Superior temporal gyrus (tissue), 1 donor: ENCODE measurements around the gene ERCC2.
"Not testable (repeated sequence)": the region's sequence is repeated elsewhere in the genome, so short reads cannot be mapped to it uniquely, and the experiment has no call there.

Experiments used
- DNase-seq: peaks from one replicate; pipeline ENCODE4 v3.0.0-alpha.2; 2016; ENCODE audit errors: extremely low spot score

The ERCC2 gene

DNA sequence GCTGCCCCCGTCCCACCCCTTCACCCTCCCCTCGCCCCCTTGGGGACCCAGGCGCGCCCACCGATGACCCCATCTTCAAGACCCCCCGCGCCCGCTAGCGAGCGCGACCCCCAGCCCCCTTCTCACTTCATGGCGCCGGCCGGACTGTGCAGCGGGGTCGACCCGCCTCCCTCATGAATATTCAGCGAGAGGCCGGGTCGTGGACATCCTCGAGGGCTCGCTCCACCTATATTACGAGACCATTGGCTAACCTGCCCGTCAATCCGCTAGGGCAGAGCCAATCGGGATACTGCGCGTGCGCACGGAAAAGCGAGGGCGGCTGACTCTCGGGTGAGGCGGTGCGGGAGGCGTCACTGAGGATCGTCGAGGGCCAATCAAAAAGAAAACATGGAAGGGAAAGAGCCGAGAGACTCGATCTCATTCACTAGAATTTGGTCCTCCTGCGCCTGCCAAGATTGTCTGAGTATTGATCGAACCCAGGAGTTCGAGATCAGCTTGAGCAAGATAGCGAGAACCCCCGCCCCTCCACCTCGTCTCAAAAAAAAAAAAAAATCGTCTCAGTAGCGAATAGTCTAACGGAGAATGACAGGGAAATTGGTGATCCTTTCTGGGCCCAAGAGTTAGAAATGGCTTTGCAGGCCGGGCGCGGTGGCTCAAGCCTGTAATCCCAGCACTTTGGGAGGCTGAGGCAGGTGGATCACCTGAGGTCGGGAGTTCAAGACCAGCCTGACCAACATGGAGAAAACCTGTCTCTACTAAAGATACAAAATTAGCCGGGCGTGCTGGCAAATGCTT is at the start of gene ERCC2:
Gene ERCC2, minus strand, starts transcription at position 164 of the 795 bp plus-strand sequence. Its CDS starts 33 bp downstream, at position 131.
- DNase-seq: peak; percentile 99

DNA sequence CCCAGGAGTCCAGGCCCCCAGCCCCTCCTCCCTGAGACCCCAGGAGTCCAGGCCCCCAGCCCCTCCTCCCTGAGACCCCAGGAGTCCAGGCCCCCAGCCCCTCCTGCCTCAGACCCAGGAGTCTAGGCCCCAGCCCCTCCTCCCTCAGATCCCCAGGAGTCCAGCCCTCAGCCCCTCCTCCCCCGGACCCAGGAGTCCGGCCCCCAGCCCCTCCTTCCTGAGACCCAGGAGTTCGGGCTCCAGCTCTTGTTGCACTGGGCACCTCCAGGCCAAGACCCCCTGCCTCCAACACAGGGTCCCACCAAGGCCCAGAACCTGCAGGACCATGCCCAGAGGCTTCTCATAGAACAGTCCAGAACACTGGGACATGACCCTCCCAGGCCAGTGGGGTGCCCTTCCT is 49.5 kb upstream of the ERCC2 start:
- DNase-seq: no peak

DNA sequence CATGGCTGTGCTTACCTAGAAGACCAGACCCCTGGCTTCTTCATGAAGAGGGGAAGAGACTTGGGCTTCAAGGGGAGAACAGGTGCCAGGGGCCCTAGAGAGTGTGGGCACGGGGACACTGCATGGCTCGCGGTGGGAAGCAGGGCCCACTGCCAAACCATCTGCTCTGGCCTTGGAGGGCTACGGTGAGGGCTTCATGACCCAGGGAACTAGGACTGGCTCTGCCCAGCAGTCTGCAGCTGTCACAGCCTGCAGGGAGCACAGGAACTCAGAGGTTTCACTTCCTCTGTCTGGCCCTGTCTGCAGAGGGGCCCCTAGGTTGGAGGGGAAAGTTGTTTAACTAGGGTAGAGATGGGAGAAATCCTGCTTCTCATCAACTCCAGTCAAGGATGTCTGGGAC is 49.0 kb upstream of the ERCC2 start:
- no peak for DNase-seq

DNA sequence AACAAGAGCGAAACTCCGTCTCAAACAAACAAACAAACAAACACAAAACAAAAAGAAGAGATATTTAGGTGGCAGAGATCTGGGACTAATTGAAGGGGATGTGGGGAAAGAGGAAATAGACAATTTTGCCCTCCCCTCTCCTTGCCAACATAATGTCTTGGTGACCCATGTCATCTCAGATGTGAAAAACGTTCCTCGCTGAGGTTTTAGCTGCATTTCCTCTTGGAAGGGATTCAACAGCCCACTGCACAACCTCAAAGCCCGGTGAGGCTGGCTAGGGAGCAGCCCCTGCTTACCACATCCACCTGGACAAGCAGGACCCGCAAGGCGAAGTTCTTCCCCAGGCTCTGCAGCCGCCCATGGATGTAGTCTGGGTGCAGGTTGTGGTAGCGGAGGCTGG is 48.4 kb upstream of the ERCC2 start:
- no peak for DNase-seq

DNA sequence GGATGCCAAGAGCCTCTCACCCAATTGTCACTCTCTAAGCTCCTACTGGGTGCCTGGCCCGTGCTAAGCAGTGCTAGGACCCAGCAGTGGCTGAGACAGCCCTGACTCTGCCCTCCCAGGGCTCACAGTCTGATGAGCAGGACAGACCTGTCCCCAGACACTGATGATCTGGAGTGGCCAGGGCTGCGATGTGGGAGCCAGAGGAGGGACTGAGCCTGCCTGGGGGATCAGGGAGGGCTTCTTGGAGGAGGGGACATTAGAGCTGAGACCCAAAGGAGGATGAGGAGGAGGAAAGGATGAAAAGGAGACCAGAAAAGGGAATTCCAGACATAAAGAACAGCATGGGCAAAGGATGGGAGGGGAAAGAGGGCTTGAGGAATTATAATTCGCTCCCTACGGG is 46.8 kb upstream of the ERCC2 start:
- DNase-seq: no peak

DNA sequence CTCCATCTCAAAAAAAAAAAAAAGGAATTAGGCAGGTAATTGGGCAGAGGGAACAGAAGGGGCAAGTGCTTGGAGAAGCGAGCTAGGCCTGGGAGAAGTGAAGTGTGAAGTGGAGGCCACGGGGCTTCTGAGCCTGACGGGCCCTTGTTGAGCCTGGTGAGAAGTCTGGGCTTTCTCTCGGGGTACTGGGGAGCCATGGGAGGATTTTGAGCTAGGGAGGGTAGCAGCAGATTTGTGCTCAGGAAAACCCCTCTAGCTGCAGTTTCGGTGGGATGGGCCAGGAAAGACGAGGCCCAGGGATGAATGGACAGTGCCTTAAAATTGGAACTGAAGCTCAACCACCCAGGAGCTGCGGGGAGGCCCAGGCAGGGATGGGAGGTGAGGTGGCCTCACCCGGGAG is 44.1 kb upstream of the ERCC2 start:
- DNase-seq: no peak

DNA sequence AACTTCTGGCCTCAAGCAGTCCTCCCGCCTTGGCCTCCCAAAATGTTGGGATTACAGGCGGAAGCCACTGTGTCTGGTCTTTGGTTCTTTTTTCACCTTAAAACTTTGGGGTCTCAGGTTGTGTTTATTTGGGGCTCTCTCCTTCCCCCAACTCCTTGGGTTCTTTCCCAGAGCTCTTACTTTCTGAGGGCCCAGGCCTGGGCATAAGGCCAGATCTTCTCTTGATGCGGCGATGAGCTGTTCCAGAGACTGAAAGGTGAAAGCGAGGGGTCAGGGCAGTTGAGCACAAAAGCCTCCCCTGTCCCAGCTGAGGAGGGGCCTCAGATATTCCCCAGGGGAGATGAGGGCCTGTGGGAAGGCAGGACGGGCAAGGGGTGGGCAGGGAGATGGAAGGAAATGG is 43.1 kb upstream of the ERCC2 start:
- no peak for DNase-seq

DNA sequence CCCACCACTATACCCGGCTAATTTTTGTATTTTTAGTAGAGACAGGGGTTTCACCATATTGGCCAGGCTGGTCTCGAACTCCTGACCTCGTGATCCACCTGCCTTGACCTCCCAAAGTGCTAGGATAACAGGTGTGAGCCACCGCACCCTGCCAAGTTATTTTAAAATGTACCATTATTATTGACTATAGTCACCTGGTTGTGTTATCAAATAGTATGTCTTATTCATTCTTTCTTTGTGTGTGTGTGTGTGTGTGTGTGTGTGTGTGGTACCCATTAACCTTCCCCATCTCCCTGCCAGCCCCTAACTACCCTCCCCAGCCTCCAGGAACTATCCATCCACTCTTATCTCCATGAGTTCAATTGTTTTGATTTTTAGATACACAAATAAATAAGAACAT is 40.0 kb upstream of the ERCC2 start:
- DNase-seq: not testable (repeated sequence)

DNA sequence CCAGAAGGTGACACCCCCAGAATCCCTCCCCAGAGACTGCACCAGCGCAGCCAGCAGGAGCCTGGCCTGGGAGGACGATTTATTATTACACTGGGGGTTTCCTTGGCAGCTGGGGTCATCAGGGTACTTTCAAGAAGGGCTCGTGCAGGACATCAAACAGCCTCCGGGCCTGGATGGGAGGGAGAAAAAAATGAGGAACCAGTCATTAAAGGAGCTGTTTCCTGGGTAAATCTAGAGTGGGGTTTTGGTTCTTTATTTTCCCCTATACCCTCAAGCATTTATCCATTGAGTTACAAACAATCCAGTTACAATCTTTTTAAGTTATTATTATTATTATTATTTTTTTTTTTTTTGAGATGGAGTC is 39.2 kb upstream of the ERCC2 start:
- no peak for DNase-seq

DNA sequence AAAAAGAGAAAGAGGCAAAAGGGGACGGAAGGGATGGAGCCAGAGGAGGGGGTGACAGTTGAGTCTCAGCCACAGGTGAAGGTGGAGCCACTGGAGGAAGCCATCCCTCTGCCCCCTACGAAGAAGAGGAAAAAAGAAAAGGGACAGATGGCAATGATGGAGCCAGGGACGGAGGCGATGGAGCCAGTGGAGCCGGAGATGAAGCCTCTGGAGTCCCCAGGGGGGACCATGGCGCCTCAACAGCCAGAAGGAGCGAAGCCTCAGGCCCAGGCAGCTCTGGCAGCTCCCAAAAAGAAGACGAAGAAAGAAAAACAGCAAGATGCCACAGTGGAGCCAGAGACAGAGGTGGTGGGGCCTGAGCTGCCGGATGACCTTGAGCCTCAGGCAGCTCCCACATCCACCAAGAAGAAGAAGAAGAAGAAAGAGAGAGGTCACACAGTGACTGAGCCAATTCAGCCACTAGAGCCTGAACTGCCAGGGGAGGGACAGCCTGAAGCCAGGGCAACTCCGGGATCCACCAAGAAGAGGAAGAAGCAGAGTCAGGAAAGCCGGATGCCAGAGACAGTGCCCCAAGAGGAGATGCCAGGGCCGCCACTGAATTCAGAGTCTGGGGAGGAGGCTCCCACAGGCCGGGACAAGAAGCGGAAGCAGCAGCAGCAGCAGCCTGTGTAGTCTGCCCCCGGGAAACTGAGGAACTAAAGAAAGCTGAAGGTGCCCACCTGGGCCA is 38.6 kb upstream of the ERCC2 start:
- no peak for DNase-seq

GRCh38 chr19:45408121-45408520 is 37.7 kb upstream of the ERCC2 start:
- DNase-seq: no peak

- not testable (repeated sequence) for DNase-seq
These were observed 37.2 kb upstream of the ERCC2 start for GRCh38 chr19:45407585-45407984.

DNA sequence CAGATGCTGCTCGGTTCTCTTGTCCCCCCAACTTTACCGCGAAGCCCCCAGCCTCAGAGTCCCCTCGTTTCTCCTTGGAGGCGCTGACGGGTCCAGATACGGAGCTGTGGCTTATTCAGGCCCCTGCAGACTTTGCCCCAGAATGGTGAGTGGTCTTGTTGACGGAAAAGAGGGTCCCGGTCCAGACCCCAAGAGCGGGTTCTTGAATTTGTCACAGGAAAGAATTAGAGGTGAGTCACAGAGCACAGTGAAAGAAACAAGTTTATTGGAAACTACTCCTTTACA is 36.7 kb upstream of the ERCC2 start:
- DNase-seq: no peak

GRCh38 chr19:45406226-45407090 is 36.1 kb upstream of the ERCC2 start, which contains the start of gene POLR1G:
Gene POLR1G, plus strand, starts transcription at chr19:45406644. Its CDS starts 53 bp downstream, at chr19:45406697.
- peak; percentile 97 for DNase-seq

DNA sequence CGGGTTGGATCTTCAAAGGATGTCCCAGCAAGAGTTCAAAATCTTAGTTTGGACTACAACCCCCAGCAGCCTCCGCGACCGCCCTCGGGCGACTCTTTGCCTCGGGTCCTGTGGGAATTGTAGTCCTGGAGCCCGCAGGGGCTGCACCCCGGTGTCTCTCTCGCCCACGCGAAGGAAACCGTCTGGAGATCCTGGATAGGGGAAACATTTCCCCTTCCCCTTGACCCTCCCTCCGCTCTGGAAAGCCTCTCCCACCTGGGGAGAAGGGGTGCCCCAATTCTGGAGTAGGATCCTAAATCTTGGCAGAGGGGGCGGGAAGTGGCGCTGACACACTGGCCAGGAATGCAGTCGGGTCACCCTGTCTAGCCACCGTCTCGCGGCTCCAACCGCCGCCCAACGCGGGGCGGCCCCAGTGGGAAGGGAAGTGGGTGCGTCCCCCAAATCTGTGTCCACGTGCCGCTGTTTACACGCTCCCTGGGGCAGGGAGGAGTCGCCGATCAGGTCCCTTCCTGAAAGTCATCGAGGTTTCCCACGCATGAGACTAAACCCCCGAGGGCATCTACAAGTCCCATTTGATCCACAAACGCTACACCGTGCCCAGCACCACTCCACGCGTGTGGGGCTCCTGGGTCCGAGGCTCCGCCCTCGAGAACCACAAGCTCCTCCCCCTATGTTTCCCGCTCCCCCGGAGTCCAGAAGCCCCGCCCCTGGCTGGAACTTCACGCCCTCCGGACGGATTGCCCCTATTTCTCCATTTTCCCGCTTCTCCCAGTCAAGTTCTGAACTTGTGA is 35.3 kb upstream of the ERCC2 start:
- peak; percentile 91 for DNase-seq

DNA sequence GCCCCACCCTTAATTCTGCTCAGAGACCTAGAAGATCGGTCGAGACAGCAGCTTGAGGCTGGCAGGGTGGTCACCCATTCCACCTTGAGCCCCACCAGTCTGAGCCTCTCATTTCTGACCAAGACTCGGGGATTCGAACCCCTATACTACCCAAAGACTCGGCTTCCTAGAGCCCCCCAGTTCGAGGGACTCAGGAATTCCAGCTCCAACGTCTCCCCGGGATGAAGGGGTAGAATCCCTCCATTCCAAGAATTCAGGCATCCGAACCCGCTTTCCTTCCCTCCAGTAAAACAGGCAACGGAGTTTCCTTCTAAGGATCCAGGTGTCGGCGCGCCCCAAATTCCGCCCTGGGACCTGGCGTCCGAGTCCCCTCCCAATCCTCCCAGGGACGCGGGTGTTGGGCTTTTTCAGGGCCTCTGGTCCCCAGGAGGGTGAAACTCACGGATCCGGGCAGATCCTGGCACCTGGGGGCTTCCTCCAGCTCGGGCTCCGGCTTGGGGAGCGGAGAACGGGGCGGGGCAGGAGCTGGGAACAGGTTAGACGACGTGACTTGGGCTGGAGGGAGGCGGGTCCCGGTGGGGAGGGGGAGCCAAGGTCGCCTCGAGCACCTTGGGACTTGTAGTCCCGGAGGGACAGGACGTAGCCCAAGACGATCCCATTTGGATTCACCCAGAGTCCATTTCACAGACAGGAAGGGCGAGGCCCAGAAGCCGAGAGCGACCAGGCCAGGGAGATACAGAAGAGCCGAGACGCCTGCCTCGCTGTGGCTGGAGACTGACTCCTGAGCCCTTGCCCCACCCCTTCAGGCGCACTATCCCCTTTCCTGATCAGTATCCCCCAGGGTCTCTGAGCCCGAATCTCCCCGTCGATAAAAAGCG is 34.4 kb upstream of the ERCC2 start, which contains the start of gene PPP1R13L:
Gene PPP1R13L, minus strand, starts transcription at position 513 of the 878 bp plus-strand sequence. CDS start 6,751 bp downstream, outside the sequence.
- no peak for DNase-seq

GRCh38 chr19:45403781-45404556 is 33.6 kb upstream of the ERCC2 start:
- no peak for DNase-seq

- DNase-seq: no peak
These were observed 32.9 kb upstream of the ERCC2 start for GRCh38 chr19:45403272-45403671.

- DNase-seq: no peak
These were observed 32.1 kb upstream of the ERCC2 start for GRCh38 chr19:45402298-45403061.
